ENCODE measurements around the gene POLR2C.

- TF ChIP-seq CTCF (IDR thresholded peaks at IDR 0.05) (no peak), POLR2AphosphoS5 (IDR thresholded peaks at IDR 0.05) (no peak), POLR2A (IDR thresholded peaks at IDR 0.05) (no peak)
These were observed 5.9 kb downstream of the POLR2C start for GRCh38 chr16:57468346-57468745.
